ENCODE measurements around the gene ATOH1. TPM values are rescaled to one million over a fixed set of nuclear protein-coding genes. Genes with fewer than 3 reads are reported as not detected.

Gene ATOH1, protein sequence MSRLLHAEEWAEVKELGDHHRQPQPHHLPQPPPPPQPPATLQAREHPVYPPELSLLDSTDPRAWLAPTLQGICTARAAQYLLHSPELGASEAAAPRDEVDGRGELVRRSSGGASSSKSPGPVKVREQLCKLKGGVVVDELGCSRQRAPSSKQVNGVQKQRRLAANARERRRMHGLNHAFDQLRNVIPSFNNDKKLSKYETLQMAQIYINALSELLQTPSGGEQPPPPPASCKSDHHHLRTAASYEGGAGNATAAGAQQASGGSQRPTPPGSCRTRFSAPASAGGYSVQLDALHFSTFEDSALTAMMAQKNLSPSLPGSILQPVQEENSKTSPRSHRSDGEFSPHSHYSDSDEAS
- not detected in 2 replicates for total RNA-seq (2014; rRNA removed; shearing (Covaris generic))

DNA sequence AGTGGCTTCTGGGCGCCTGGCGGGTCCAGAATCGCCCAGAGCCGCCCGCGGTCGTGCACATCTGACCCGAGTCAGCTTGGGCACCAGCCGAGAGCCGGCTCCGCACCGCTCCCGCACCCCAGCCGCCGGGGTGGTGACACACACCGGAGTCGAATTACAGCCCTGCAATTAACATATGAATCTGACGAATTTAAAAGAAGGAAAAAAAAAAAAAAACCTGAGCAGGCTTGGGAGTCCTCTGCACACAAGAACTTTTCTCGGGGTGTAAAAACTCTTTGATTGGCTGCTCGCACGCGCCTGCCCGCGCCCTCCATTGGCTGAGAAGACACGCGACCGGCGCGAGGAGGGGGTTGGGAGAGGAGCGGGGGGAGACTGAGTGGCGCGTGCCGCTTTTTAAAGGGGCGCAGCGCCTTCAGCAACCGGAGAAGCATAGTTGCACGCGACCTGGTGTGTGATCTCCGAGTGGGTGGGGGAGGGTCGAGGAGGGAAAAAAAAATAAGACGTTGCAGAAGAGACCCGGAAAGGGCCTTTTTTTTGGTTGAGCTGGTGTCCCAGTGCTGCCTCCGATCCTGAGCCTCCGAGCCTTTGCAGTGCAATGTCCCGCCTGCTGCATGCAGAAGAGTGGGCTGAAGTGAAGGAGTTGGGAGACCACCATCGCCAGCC lies at the start of gene ATOH1:
Gene ATOH1 (plus strand): TSS at position 422 of the 663 bp plus-strand sequence. CDS start 174 bp downstream, at position 596.

Small RNAs within 50 kb of the gene (small RNA-seq; reads per million reads assigned to genes)
- not detected for gene RNA5SP164

Measured in A375 (cell line).